Muscle of leg (tissue), 11 donors: ENCODE results near the gene PHACTR1. TPM values are rescaled to one million over a fixed set of nuclear protein-coding genes. Genes with fewer than 3 reads are reported as not detected.

Experiments used
- DNase-seq: peaks from one replicate; pipeline ENCODE4 v3.0.0; 2013
- H3K27ac ChIP-seq: one replicate; pipeline ENCODE4 v1.5.1; 2013; ENCODE audit warnings: mild to moderate bottlenecking, low read length, control low read depth
- H3K27me3 ChIP-seq: one replicate; pipeline ENCODE4 v1.6.1; 2013; ENCODE audit warnings: low read length; ENCODE audit not compliant: control insufficient read depth, insufficient read depth
- H3K36me3 ChIP-seq: one replicate; pipeline ENCODE4 v1.6.1; 2013; ENCODE audit warnings: low read length; ENCODE audit not compliant: control insufficient read depth, insufficient read depth
- H3K4me1 ChIP-seq: one replicate; pipeline ENCODE4 v1.6.1; 2013; ENCODE audit warnings: low read length; ENCODE audit not compliant: control insufficient read depth, insufficient read depth
- H3K4me3 ChIP-seq: one replicate; pipeline ENCODE4 v1.5.1; 2013; ENCODE audit warnings: low read length, control low read depth
- H3K9me3 ChIP-seq: replicated peaks from 2 replicates; pipeline ENCODE4 v1.6.1; 2013; ENCODE audit warnings: low read depth, low read length; ENCODE audit not compliant: control insufficient read depth
- WGBS: methylation state at CpG from one replicate; pipeline ENCODE4 v1.1.5; 2013; ENCODE audit warnings: missing lambda C conversion rate; ENCODE audit not compliant: insufficient coverage; 5-methylcytosine and 5-hydroxymethylcytosine counted together
- polyA plus RNA-seq, 8 donors: library from polyadenylated mRNA; unstranded; fragments of 120-200 nt; gene quantifications; one replicate each; pipeline versions ENCODE4 v1.2.1 to v1.2.3, GENCODE V29; 2013; ENCODE audit warnings: inconsistent platforms in 1 of 8, low replicate concordance in 1 of 8; ENCODE audit not compliant: insufficient read length in 8 of 8, insufficient read depth in 1 of 8
- total RNA-seq: library from RNA; stranded (reverse); fragments of 120-200 nt; gene quantifications from one replicate; pipeline ENCODE4 v1.2.4, GENCODE V29; 2013

Gene PHACTR1
- total and polyA plus RNA-seq, 9 donors, result 3.8 to 9.4 (median 4.6) TPM

DNA sequence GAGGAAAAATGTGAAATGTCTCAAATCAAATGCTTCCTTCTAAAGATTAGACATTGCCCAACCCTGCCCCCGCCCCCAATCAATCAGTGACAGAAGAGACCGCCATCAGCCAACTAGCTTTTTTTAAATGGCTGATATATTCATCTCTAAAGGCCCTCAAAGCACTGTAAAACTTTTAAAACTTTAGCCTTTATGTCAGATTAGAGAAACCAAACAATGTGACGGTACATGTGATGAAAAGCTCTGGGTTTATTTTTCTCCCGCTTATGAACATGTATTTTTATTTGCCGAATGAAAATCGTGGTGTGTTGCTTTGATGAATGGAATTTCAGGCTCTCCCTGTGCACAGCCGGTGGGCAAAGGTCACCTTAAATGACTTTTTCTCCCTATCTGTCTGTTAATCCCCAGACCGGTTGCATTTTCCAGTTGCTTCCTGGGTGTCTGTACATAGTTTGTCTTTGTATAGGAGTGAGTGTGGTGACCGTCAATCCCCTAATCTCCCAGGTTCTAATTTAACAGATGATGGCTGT is 573.3 kb downstream of the PHACTR1 start:
- Histone ChIP-seq H3K27me3 (no peaks in the 10 kb centered on the region), H3K4me3 (no peak overlapping the region), H3K36me3 (peaks cover 50% of the 10 kb centered on the region), H3K4me1 (no peaks in the 10 kb centered on the region), H3K9me3 (peaks cover 17% of the 10 kb centered on the region), H3K27ac (no peak overlapping the region)
- WGBS, result 68% methylated on average over 2 of the region's 9 CpGs
- DNase-seq, result no peak

- no CpG with 5 or more reads among the region's 2 CpGs for WGBS
- Histone ChIP-seq H3K9me3 (peaks cover 17% of the 10 kb centered on the region), H3K27me3 (no peaks in the 10 kb centered on the region), H3K4me3 (no peak overlapping the region), H3K27ac (no peak overlapping the region), H3K4me1 (no peaks in the 10 kb centered on the region), H3K36me3 (peaks cover 53% of the 10 kb centered on the region)
- no peak for DNase-seq
Observed at GRCh38 chr6:13290335-13290734, 573.8 kb downstream of the PHACTR1 start.

GRCh38 chr6:13292774-13293173 is 576.2 kb downstream of the PHACTR1 start:
- DNase-seq, result no peak
- H3K27me3 ChIP-seq, result no peaks in the 10 kb centered on the region
- peaks cover 50% of the 10 kb centered on the region for H3K36me3 ChIP-seq
- peaks cover 3% of the 10 kb centered on the region for H3K9me3 ChIP-seq
- H3K27ac ChIP-seq, result no peak overlapping the region
- WGBS, result 87% methylated on average over 8 of the region's 9 CpGs
- no peak overlapping the region for H3K4me3 ChIP-seq
- no peaks in the 10 kb centered on the region for H3K4me1 ChIP-seq

GRCh38 chr6:13294499-13295069 is 578.0 kb downstream of the PHACTR1 start:
- 76% methylated on average over 8 of the region's 13 CpGs for WGBS
- H3K36me3 ChIP-seq, result peaks cover 56% of the 10 kb centered on the region
- H3K27me3 ChIP-seq, result no peaks in the 10 kb centered on the region
- no peak overlapping the region for H3K4me3 ChIP-seq
- H3K27ac ChIP-seq, result no peak overlapping the region
- no peak for DNase-seq
- H3K9me3 ChIP-seq, result no peaks in the 10 kb centered on the region
- H3K4me1 ChIP-seq, result no peaks in the 10 kb centered on the region

GRCh38 chr6:13295576-13295975 is 579.0 kb downstream of the PHACTR1 start:
- Histone ChIP-seq H3K36me3 (peaks cover 64% of the 10 kb centered on the region), H3K9me3 (no peaks in the 10 kb centered on the region), H3K27me3 (no peaks in the 10 kb centered on the region), H3K4me1 (no peaks in the 10 kb centered on the region), H3K4me3 (no peak overlapping the region), H3K27ac (no peak overlapping the region)
- 88% methylated on average over 11 of the region's 11 CpGs for WGBS
- DNase-seq, result no peak

DNA sequence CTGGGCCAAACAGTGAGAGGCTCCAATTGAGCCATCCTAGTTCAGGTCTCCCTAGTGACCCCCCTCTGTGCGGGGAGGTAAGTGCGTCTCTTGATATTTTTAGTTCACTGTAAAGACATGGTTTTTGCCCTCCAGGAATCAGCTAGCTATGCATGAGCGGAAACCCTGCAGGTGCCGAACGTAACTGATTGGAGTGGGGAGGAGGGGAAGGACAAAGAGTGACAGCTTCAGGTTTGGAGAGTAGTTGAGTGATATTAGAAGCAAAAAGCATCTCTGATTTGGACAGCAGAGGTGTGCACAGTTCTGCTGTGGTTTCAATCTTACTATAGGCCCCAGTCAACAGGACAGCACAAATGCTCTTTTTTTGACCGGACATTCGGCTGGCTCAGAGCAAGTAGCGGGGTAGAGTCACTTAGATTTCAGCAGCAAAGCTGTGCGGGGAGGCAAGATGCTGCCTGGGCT is 580.0 kb downstream of the PHACTR1 start:
- no peak overlapping the region for H3K4me3 ChIP-seq
- H3K27me3 ChIP-seq, result no peaks in the 10 kb centered on the region
- WGBS, result 92% methylated on average over 9 of the region's 9 CpGs
- H3K27ac ChIP-seq, result no peak overlapping the region
- no peaks in the 10 kb centered on the region for H3K4me1 ChIP-seq
- H3K36me3 ChIP-seq, result peaks cover 68% of the 10 kb centered on the region
- DNase-seq, result no peak
- no peaks in the 10 kb centered on the region for H3K9me3 ChIP-seq

GRCh38 chr6:13297391-13297790 is 580.8 kb downstream of the PHACTR1 start:
- Histone ChIP-seq H3K36me3 (peaks cover 73% of the 10 kb centered on the region), H3K9me3 (no peaks in the 10 kb centered on the region), H3K4me3 (no peak overlapping the region), H3K27ac (no peak overlapping the region), H3K4me1 (peaks cover 3% of the 10 kb centered on the region), H3K27me3 (no peaks in the 10 kb centered on the region)
- DNase-seq, result no peak
- WGBS, result 92% methylated on average over 3 of the region's 5 CpGs

GRCh38 chr6:13298446-13298845 is 581.9 kb downstream of the PHACTR1 start:
- no peak overlapping the region for H3K27ac ChIP-seq
- H3K36me3 ChIP-seq, result peaks cover 71% of the 10 kb centered on the region
- no peak for DNase-seq
- H3K4me1 ChIP-seq, result peaks cover 13% of the 10 kb centered on the region
- no peak overlapping the region for H3K4me3 ChIP-seq
- H3K9me3 ChIP-seq, result no peaks in the 10 kb centered on the region
- WGBS, result 71% methylated on average over 1 of the region's 3 CpGs
- H3K27me3 ChIP-seq, result no peaks in the 10 kb centered on the region

DNA sequence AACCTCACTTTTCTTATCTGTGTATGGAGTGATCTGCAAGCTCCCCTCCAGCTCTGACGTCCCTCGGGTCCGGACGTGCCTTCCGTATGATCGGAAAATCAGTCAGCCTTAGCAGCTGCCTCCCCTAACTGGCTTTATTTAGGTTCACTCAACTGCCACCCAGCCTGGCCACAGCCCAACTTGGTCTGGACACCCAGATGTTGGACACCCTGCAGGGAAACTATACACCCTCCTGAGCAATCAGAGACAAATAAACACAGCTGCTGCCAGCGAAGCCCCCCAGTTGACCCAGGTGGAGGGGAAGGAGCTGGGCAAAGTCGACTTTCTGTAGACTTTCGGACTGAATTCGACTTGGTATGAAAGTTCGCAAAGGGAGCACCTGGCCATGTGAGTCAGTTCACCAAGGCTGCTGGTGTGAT is 582.8 kb downstream of the PHACTR1 start:
- DNase-seq, result no peak
- no peak overlapping the region for H3K27ac ChIP-seq
- H3K4me3 ChIP-seq, result no peak overlapping the region
- H3K9me3 ChIP-seq, result no peaks in the 10 kb centered on the region
- H3K36me3 ChIP-seq, result peaks cover 62% of the 10 kb centered on the region
- H3K27me3 ChIP-seq, result no peaks in the 10 kb centered on the region
- peaks cover 20% of the 10 kb centered on the region for H3K4me1 ChIP-seq
- 84% methylated on average over 8 of the region's 11 CpGs for WGBS

DNA sequence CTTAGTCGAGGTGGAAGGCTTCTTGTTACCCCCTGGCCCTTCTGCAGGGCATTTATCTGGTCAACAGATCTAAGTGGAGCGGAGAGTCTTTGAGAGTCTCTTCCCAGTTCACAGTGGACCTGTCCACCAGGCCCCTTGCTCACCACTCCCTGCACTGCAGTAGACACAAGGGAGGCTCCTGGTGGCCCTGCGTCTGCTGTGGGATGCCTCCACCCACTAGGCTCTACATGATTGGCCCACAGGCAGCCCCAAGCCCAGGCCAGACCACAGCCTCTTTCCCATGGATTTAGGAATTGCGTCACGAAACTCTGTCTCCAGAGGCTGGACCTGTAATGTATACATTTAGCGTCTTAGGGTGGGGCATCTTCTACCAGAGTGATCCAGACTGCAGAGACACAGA is 583.4 kb downstream of the PHACTR1 start:
- Histone ChIP-seq H3K27me3 (no peaks in the 10 kb centered on the region), H3K36me3 (peaks cover 62% of the 10 kb centered on the region), H3K4me1 (peaks cover 20% of the 10 kb centered on the region), H3K27ac (no peak overlapping the region), H3K9me3 (no peaks in the 10 kb centered on the region), H3K4me3 (no peak overlapping the region)
- WGBS, result 100% methylated on average over 3 of the region's 6 CpGs
- DNase-seq, result no peak
